ENCODE results near the gene TAF7.

TAF7 gene

GRCh38 chr5:141343242-141343952, 22.8 kb upstream of the TAF7 start, which contains the start of gene PCDHGA3:
TSS of gene PCDHGA3 (plus strand) at chr5:141343829. CDS start at chr5:141344034, 205 bp downstream.
- TF ChIP-seq RAD21 (IDR thresholded peaks at IDR 0.05; ENCODE audit: low read depth) (no peak), EGR1 (IDR thresholded peaks at IDR 0.05) (no peak), EP300 (IDR thresholded peaks at IDR 0.05; ENCODE audit: borderline replicate concordance) (no peak), CEBPB (IDR thresholded peaks at IDR 0.05) (no peak), TEAD4 (IDR thresholded peaks at IDR 0.05) (no peak), CREB1 (IDR thresholded peaks at IDR 0.05; ENCODE audit: low read depth) (no peak), YY1 (IDR thresholded peaks at IDR 0.05; ENCODE audit: low read depth) (no peak), MAX (IDR thresholded peaks at IDR 0.05) (no peak), NFIC (IDR thresholded peaks at IDR 0.05) (no peak)

- TF ChIP-seq USF1 (IDR thresholded peaks at IDR 0.05), result no peak
These were observed 22.2 kb upstream of the TAF7 start for GRCh38 chr5:141342773-141343172.

GRCh38 chr5:141338538-141339306, 18.1 kb upstream of the TAF7 start, which contains the start of gene PCDHGA2:
TSS of gene PCDHGA2 (plus strand) at chr5:141338760.
- TF ChIP-seq RAD21 (IDR thresholded peaks at IDR 0.05; ENCODE audit: low read depth) (peak; percentile 39), REST (IDR thresholded peaks at IDR 0.05; ENCODE audit: low read depth) (no peak), EP300 (IDR thresholded peaks at IDR 0.05; ENCODE audit: borderline replicate concordance) (no peak), FOXM1 (IDR thresholded peaks at IDR 0.05; ENCODE audit: borderline replicate concordance, low read depth) (no peak)

- peak; percentile 46 for TF ChIP-seq RAD21 (IDR thresholded peaks at IDR 0.05; ENCODE audit: low read depth)
- TF ChIP-seq NFIC (IDR thresholded peaks at IDR 0.05), result no peak
These were observed 9.9 kb upstream of the TAF7 start, which contains the start of gene PCDHGA1 for GRCh38 chr5:141330299-141331080. TSS of gene PCDHGA1 (plus strand) at chr5:141330514.

GRCh38 chr5:141328231-141328630, 7.6 kb upstream of the TAF7 start:
- TF ChIP-seq MAX (IDR thresholded peaks at IDR 0.05) (no peak), EGR1 (IDR thresholded peaks at IDR 0.05) (no peak), TCF12 (IDR thresholded peaks at IDR 0.05; ENCODE audit: low read depth) (no peak), EP300 (IDR thresholded peaks at IDR 0.05; ENCODE audit: borderline replicate concordance) (no peak), FOXM1 (IDR thresholded peaks at IDR 0.05; ENCODE audit: borderline replicate concordance, low read depth) (no peak), ZBTB7A (IDR thresholded peaks at IDR 0.05; ENCODE audit: low read depth) (no peak), TAF1 (IDR thresholded peaks at IDR 0.05; ENCODE audit: low read depth) (no peak), YY1 (IDR thresholded peaks at IDR 0.05; ENCODE audit: low read depth) (no peak), REST (IDR thresholded peaks at IDR 0.05; ENCODE audit: low read depth) (no peak), CEBPB (IDR thresholded peaks at IDR 0.05) (no peak), TEAD4 (IDR thresholded peaks at IDR 0.05) (no peak), CREB1 (IDR thresholded peaks at IDR 0.05; ENCODE audit: low read depth) (no peak), USF1 (IDR thresholded peaks at IDR 0.05) (no peak), NFIC (IDR thresholded peaks at IDR 0.05) (no peak), RAD21 (IDR thresholded peaks at IDR 0.05; ENCODE audit: low read depth) (no peak)
